ENCODE data around the gene LRFN5.
"Not testable (repeated sequence)": the region's sequence is repeated elsewhere in the genome, so short reads cannot be mapped to it uniquely, and the experiment has no call there.

LRFN5 gene

DNA sequence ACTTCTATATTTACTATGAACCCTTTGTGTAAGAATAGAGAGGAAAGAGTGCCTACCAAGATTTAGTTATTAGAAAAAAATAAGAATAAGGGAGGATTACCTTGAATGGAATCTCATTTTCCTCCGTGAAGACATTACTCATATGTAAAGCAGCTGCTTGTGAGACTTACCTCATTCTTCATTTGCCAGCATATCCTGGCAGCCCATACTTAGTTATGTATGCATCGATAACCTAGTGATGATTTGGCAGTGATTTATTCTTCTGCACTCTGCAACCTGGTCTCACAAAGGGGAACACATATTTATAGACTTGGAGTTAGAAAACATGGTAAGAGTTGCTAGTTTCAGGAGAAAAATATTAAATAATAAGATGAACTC, 56.8 kb downstream of the LRFN5 start:
- peak; percentile 42 for DNase-seq (ENCODE audit: low read depth)

DNA sequence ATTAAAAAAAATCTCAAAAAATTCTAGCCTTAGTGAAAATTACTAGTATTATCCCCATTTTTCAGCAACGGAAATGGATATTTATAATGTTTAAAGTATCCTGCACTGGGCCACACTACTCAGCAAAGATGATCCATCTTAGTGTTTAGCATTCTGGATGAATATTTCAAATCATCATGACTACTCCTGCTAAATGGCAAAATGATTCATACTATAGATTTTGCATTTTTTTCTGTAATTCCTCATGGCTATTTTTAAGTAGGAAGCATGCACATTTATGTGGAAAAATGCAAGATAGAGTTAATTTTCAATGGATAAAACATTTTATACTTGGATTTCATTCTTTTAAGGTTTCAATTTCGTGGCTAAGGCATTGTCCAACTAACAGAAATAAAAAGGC, 59.6 kb downstream of the LRFN5 start:
- no peak for DNase-seq (ENCODE audit: low read depth)
- H3K4me3 ChIP-seq (replicated peaks; ENCODE audit: low read depth, low read length), result no peak overlapping the region
- TF ChIP-seq, protein P1, sequence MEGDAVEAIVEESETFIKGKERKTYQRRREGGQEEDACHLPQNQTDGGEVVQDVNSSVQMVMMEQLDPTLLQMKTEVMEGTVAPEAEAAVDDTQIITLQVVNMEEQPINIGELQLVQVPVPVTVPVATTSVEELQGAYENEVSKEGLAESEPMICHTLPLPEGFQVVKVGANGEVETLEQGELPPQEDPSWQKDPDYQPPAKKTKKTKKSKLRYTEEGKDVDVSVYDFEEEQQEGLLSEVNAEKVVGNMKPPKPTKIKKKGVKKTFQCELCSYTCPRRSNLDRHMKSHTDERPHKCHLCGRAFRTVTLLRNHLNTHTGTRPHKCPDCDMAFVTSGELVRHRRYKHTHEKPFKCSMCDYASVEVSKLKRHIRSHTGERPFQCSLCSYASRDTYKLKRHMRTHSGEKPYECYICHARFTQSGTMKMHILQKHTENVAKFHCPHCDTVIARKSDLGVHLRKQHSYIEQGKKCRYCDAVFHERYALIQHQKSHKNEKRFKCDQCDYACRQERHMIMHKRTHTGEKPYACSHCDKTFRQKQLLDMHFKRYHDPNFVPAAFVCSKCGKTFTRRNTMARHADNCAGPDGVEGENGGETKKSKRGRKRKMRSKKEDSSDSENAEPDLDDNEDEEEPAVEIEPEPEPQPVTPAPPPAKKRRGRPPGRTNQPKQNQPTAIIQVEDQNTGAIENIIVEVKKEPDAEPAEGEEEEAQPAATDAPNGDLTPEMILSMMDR (IDR thresholded peaks at IDR 0.05; ENCODE audit: low read length, missing control alignments), result no peak

More for the DNA sequence above, 56.8 kb downstream of the LRFN5 start:
- TF ChIP-seq, protein P1 (IDR thresholded peaks at IDR 0.05; ENCODE audit: low read length, missing control alignments), result no peak
- H3K4me3 ChIP-seq (replicated peaks; ENCODE audit: low read depth, low read length), result no peak overlapping the region

DNA sequence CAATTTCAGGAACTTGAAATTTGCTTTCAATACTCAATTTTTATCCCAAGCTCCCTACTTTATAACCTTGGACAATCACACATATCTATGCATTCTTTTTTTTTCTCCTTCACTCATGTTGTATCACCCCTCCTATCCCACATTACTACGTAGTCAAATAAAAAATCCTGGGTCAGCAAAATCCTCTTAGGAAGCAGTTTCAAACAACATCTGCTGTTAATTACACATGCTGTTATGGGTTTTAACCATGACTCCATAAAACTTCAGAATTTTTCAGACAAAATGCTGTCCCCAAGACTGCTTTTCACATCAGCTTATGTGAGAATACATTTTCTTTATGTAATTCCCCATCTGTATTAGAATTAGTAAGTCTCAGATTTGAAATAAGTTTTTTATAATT, 61.7 kb downstream of the LRFN5 start:
- TF ChIP-seq, protein P1 (IDR thresholded peaks at IDR 0.05; ENCODE audit: low read length, missing control alignments), result no peak
- no peak for DNase-seq (ENCODE audit: low read depth)
- H3K4me3 ChIP-seq (replicated peaks; ENCODE audit: low read depth, low read length), result no peak overlapping the region

DNA sequence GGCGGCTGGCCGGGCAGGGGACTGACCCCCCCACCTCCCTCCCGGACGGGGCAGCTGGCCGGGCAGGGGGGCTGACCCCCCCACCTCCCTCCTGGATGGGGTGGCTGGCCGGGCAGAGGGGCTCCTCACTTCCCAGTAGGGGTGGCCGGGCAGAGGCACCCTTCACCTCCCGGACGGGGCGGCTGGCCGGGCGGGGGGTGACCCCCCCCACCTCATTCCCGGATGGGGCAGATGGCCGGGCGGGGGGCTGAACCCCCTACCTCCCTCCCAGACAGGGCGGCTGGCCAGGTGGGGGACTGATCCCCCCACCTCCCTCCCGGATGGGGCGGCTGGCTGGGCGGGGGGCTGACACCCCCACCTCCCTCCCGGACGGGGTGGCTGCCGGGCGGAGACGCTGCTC, 66.9 kb downstream of the LRFN5 start:
- not testable (repeated sequence) for DNase-seq (ENCODE audit: low read depth); H3K4me3 ChIP-seq (replicated peaks; ENCODE audit: low read depth, low read length)

DNA sequence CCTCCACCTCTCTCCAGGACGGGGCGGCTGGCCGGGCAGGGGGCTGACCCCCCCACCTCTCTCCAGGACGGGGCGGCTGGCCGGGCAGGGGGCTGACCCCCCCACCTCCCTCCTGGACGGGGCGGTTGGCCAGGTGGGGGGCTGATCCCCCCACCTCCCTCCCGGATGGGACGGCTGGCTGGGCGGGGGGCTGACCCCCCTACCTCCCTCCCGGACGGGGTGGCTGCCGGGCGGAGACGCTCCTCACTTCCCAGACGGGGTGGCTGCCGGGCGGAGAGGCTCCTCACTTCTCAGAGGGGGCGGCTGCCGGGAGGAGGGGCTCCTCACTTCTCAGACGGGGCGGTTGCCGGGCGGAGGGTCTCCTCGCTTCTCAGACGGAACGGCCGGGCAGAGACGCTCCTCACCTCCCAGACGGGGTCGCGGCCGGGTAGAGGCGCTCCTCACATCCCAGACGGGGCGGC, 67.9 kb downstream of the LRFN5 start:
- DNase-seq (ENCODE audit: low read depth); H3K4me3 ChIP-seq (replicated peaks; ENCODE audit: low read depth, low read length): not testable (repeated sequence)

DNA sequence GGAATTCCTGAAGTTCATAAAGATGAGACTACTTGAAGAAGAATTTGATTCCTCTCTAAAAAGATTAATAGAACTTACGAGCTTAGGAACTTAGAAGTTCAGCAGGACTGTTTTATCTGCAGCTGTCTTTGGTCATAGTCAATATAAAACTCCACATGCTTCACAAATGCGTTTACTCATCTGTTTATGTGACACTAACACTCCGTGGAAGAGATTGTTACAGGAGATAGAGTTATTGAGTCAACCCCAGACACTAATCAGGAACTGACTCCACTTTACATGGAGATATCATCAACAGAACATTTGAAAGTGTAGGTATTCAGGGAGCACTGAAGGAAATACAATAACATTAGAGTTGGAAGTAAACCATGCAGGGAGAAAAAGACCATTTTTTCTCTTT, 92.8 kb downstream of the LRFN5 start:
- H3K4me3 ChIP-seq (replicated peaks; ENCODE audit: low read depth, low read length), result no peak overlapping the region
- DNase-seq (ENCODE audit: low read depth), result no peak
- TF ChIP-seq, protein P1 (IDR thresholded peaks at IDR 0.05; ENCODE audit: low read length, missing control alignments), result no peak

DNA sequence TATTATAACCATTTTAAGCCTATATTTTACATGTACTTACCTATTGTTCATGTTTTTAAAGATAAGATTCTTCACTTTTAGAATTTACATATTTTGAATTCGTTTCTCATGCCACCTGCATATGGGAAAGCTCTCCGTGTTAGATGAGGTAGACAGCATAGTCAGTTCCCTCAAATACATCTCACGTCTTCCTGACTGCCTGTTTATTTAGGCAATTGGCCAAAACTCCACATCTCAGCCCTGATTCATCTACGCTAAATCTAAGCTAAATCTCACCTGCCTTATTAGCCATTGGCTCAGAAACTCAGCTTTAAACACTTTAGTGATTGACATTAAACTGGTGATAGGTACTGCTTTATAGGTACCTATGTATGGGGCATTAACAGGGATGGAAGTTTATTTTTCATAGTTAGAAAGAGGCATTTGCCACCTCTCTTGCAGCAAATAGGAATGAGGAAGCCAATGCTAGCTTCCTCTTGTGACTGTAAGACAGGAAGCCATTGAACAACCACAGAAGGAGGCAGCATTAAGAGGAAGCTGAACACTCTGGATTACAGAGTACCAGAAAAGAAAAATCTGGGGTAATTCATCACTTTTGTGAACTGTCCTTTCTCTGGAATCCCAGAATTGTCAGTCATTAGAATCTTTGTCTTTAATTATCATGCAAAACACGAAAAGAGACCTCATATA, 111.9 kb downstream of the LRFN5 start:
- TF ChIP-seq, protein P1 (IDR thresholded peaks at IDR 0.05; ENCODE audit: low read length, missing control alignments), result no peak
- H3K4me3 ChIP-seq (replicated peaks; ENCODE audit: low read depth, low read length), result no peak overlapping the region
- no peak for DNase-seq (ENCODE audit: low read depth)

DNA sequence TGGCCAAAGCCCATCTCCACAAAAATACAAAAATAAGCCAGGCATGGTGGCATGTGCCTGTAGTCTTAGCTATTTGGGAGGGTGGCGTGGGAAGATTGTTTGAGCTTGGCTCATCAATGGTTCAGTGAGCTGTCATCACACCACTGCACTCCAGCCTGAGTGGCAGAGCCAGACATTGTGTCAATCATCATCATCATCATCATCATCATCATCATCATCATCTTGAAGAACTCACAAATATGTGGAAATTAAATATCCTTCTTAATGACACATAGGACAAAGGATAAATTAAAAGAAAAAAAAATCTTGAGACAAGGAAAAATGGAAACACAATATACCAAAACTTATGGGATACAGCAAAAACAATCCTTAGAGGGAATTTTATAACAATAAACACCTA, 132.5 kb downstream of the LRFN5 start:
- no peak for DNase-seq (ENCODE audit: low read depth)
- TF ChIP-seq, protein P1 (IDR thresholded peaks at IDR 0.05; ENCODE audit: low read length, missing control alignments), result no peak
- H3K4me3 ChIP-seq (replicated peaks; ENCODE audit: low read depth, low read length), result no peak overlapping the region
